VCaP (cell line): ENCODE results near the gene DDR2.
"Not testable (repeated sequence)": the region's sequence is repeated elsewhere in the genome, so short reads cannot be mapped to it uniquely, and the experiment has no call there.

Experiments used
- H3K27ac ChIP-seq: fragments of 450-650 bp; 2 replicates; pipeline ENCODE4 v1.5.1; 2017
- TF ChIP-seq, protein P1 (sequence below): fragments of 450-650 bp; conservative IDR thresholded peaks from 2 replicates; pipeline ENCODE4 v1.5.1; 2017; ENCODE audit warnings: mild to moderate bottlenecking, moderate library complexity

The DDR2 gene

DNA sequence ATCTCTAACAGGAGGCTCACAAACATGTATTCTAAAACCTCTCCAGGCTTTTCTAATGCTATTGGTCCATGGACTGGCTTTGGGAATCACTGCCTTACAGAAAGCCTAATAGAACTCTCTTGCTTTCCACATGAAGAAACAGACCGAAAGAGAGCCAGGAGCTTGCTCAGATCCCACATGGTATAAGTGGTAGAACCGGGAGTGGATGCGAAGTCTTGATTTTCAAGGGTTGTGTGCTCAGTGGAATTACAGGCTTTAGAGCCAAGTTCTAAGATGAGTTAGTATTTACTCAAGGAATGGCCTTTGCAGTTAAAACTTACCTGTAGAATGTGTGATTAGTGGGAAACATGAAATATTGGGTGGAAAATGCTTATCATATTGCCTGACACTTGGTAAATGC is 103.9 kb downstream of the DDR2 start:
- TF ChIP-seq, protein P1, sequence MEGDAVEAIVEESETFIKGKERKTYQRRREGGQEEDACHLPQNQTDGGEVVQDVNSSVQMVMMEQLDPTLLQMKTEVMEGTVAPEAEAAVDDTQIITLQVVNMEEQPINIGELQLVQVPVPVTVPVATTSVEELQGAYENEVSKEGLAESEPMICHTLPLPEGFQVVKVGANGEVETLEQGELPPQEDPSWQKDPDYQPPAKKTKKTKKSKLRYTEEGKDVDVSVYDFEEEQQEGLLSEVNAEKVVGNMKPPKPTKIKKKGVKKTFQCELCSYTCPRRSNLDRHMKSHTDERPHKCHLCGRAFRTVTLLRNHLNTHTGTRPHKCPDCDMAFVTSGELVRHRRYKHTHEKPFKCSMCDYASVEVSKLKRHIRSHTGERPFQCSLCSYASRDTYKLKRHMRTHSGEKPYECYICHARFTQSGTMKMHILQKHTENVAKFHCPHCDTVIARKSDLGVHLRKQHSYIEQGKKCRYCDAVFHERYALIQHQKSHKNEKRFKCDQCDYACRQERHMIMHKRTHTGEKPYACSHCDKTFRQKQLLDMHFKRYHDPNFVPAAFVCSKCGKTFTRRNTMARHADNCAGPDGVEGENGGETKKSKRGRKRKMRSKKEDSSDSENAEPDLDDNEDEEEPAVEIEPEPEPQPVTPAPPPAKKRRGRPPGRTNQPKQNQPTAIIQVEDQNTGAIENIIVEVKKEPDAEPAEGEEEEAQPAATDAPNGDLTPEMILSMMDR, result no peak
- H3K27ac ChIP-seq, result no peak overlapping the region

DNA sequence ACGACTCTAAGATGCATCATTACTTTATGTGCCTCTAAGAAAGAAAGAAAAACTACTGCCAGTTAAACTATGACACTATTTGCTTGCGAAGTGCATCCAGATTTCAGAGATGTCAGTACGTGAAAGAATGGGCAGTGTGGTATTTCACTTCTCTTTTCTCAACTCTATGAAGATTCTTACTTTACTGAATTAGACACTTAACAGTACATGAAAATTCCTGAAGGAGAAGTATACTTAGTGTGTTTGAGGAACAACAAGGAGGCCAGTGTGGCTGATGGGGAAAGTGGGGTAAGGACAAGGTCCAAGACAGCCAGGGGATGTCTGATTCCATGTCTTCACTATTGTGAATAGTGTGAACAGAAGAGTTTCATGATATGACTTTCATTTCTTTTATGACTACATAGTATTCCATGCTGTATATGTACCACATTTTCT is 104.4 kb downstream of the DDR2 start:
- TF ChIP-seq, protein P1, result no peak
- no peak overlapping the region for H3K27ac ChIP-seq

DNA sequence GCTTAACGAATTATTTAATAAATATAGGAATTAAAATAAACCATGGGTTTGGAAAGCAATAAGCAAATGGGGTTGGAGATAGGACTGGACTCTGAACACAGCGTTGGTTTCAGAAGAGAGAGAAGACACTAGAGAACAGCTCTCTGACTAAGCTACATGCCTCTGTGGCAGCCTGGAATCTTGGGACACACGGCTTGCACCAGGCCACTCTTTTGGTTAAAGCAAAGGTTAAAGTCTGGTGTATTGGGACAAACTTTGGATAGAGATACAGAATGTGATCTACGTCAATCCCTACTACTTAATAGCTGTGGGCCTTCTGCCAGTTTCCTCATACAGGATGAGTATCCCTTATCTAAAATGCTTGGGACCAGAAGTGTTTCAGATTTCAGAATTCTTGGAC is 108.5 kb downstream of the DDR2 start:
- no peak overlapping the region for H3K27ac ChIP-seq
- TF ChIP-seq, protein P1, result no peak

DNA sequence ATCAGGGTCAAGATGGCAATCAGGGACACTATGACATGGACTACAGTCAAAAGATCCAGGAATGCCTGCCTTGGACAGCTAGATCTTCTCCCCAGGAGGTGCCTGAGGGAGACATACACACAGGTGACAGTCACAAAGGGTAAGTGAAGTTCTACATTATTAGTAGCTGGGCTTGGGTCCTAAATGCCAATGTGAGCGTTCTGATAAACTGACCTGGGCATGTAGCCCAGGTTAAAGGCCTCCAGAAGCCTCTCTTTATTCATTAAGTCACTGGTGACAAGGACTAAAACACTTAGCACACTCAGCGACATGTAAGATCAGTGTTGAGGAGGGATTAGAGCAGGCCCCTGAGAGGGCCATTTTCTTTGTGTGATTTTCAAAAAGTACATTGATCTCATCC is 109.3 kb downstream of the DDR2 start:
- TF ChIP-seq, protein P1, result no peak
- H3K27ac ChIP-seq, result no peak overlapping the region

DNA sequence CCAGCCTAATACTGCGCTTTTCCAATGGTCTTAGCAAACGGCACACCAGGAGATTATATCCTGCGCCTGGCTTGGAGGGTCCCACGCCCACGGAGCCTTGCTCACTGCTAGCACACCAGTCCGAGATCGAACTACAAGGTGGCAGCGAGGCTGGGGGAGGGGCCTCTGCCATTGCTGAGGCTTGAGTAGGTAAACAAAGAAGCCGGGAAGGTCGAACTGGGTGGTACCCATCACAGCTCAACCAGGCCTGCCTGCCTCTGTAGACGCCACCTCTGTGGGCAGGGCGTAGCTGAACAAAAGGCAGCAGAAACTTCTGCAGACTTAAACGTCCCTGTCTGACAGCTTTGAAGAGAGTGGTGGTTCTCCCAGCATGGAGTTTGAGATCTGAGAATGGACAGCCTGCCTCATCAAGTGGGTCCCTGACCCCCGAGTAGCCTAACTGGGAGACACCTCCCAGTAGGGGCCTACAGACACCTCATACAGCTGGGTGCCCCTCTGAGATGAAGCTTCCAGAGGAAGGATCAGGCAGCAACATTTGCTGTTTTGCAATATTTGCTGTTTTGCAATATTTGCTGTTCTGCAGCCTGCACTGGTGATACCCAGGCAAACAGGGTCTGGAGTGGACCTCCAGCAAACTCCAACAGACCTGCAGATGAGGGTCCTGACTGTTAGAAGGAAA is 114.1 kb downstream of the DDR2 start:
- not testable (repeated sequence) for H3K27ac ChIP-seq

DNA sequence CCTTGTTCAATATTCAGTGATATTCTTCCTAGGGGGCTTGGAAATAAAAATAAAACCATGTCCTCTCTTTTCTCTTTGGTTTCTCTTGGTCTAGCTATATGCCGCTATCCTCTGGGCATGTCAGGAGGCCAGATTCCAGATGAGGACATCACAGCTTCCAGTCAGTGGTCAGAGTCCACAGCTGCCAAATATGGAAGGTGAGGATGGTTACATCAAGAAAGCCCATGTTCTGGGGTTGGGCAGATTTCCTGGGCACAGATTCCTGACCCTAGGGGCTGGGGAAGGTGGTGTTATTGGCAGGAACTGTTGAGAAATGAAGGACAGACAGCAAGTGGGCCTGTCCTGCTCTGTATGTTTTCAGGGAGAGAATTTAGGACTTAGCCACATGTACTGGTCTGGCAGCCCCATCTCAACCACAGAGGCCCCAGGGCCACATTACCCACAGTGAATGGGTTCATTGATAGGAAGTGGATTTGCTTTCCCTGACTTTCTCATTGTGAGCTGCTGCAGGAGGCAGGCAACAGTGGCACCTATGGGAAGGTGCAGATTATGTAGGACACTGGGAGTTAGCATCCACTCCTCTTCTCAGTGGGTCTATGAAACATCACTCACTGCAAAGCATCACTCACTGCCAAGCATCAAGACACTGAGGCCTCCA is 120.9 kb downstream of the DDR2 start:
- no peak overlapping the region for H3K27ac ChIP-seq
- TF ChIP-seq, protein P1, result no peak

DNA sequence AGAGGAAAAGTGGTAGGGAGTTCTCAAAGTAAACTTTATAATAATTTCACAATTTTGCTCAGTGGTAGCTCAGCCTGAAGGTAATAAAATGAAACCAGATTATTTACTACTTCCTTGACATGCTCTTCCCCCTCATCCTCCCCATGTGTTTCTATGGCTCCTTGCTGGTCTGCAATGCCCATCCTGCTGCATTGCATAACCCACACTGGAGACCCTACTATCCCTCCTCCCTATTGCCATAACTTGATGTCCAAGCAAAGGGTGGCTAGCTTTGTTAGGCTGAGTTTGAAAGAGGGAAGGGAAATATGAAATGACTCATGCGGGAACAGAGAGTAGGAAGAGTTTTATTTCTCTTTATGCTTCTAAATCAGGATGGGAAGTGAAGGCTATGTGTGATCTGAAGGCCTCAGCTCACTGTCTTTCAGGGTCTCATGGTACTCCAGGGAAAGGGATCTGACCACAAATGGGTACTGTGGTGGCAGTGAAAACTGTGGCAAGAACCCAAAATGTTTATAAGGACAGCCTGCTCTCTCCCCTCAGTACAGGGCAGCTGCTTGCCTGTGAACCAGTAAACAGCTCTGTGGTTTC is 121.8 kb downstream of the DDR2 start:
- no peak overlapping the region for H3K27ac ChIP-seq
- TF ChIP-seq, protein P1, result no peak

DNA sequence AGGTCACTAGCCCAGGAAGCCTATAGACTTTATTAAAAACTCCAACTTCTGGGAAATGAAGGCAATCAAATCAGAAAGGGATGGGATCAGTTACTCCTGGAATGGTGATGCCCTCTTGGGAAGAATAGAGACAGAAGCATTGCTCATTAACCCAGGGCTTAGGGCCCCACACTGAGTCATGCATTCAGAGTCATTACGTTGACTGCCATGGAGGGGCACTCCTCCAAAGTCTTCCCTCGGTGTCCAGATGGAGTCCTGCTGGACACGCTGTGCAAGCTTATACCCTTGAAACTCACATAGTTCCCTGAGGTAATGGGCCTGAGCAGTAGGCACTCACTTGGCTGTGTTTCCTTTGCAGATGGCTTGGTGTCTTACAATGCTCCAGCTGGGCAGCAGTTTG is 123.0 kb downstream of the DDR2 start:
- TF ChIP-seq, protein P1, result no peak
- H3K27ac ChIP-seq, result no peak overlapping the region
